H1 (cell line): Measurements from ENCODE around the gene OSGEP.

Experiments used
- CHD1 ChIP-seq: IDR thresholded peaks from 2 replicates; pipeline ENCODE4 v1.6.1; 2012; ENCODE audit warnings: low read depth, low read length, improper control_type of control experiment
- CTCF ChIP-seq, 3 experiments: IDR thresholded peaks; 1 replicate in 2 of 3; 2 replicates in 1 of 3; pipeline versions ENCODE4 v1.5.1 to v1.6.1; 2011; ENCODE audit warnings: low read length in 3 of 3, mild to moderate bottlenecking in 3 of 3, inconsistent platforms in 2 of 3, low read depth in 1 of 3, moderate library complexity in 1 of 3; ENCODE audit not compliant: insufficient read depth in 1 of 3; ENCODE audit errors: control extremely low read depth in 1 of 3
- RBBP5 ChIP-seq: IDR thresholded peaks from 2 replicates; pipeline ENCODE4 v1.7.1; 2012; ENCODE audit warnings: low read depth, mild to moderate bottlenecking, inconsistent platforms, low read length, moderate library complexity, borderline replicate concordance
- RFX5 ChIP-seq: IDR thresholded peaks from 2 replicates; pipeline ENCODE4 v1.6.1; 2011; ENCODE audit warnings: low read depth, low read length, improper control_type of control experiment, borderline replicate concordance
- YY1 ChIP-seq: IDR thresholded peaks from 2 replicates; pipeline ENCODE4 v1.6.1; 2011; ENCODE audit warnings: low read depth, mild to moderate bottlenecking, low read length
- TF ChIP-seq, protein P1 (sequence below): IDR thresholded peaks from 2 replicates; pipeline ENCODE4 v1.6.1; 2012; ENCODE audit warnings: low read length, inconsistent platforms

DNA sequence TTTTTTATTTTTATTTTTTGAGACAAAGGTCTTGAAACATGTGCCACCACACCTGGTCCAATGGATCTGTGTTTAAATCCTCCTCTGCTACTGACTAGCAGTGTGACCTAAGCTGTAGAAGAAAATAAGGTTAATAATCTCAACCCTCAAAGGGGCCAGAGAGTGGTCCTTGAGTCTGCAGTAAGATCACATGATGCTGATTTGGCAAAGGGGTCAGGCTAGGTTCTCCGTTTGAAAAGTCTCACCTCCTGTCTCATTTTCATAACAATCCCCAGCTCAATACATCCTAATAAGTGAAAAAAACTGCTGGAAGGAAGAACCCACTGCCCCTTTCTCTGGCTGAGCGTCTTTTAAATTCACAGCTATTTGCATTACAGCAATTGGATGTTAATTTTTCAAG, 33.3 kb downstream of the OSGEP start:
- TF ChIP-seq, protein P1, sequence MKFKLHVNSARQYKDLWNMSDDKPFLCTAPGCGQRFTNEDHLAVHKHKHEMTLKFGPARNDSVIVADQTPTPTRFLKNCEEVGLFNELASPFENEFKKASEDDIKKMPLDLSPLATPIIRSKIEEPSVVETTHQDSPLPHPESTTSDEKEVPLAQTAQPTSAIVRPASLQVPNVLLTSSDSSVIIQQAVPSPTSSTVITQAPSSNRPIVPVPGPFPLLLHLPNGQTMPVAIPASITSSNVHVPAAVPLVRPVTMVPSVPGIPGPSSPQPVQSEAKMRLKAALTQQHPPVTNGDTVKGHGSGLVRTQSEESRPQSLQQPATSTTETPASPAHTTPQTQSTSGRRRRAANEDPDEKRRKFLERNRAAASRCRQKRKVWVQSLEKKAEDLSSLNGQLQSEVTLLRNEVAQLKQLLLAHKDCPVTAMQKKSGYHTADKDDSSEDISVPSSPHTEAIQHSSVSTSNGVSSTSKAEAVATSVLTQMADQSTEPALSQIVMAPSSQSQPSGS, result no peak
- TF ChIP-seq CHD1, result no peak
- no peak for TF ChIP-seq CTCF (IDR thresholded peaks at IDR 0.05; ENCODE audit: control extremely low read depth in 1 of 3, insufficient read depth in 1 of 3, low read depth in 1 of 3, low read length in 3 of 3)
- TF ChIP-seq RFX5, result no peak
- TF ChIP-seq YY1, result no peak
- TF ChIP-seq RBBP5, result no peak
